H9 (cell line): ENCODE measurements around the gene KCNAB1. TPM values are rescaled to one million over a fixed set of nuclear protein-coding genes. Genes with fewer than 3 reads are reported as not detected.

Source experiments
- DNase-seq: peaks from one replicate; pipeline ENCODE4 v3.0.0-alpha.2; 2017
- H2AFZ ChIP-seq: one replicate; pipeline ENCODE4 v1.6.1; 2013; ENCODE audit warnings: mild to moderate bottlenecking, low read length, control low read depth, moderate library complexity
- H2AK5ac ChIP-seq: 2 replicates; pipeline ENCODE4 v1.6.1; 2013; ENCODE audit warnings: low read length, control low read depth, mixed read lengths; ENCODE audit not compliant: insufficient read length
- H2BK120ac ChIP-seq: one replicate; pipeline ENCODE4 v1.6.1; 2013; ENCODE audit warnings: low read depth, mild to moderate bottlenecking, low read length, control low read depth, inconsistent platforms; ENCODE audit not compliant: poor library complexity, severe bottlenecking
- H2BK12ac ChIP-seq: 2 replicates; pipeline ENCODE4 v1.6.1; 2013; ENCODE audit warnings: low read length, control low read depth, mixed read lengths, low read depth; ENCODE audit not compliant: insufficient read length
- H2BK15ac ChIP-seq: 2 replicates; pipeline ENCODE4 v1.6.1; 2013; ENCODE audit warnings: low read depth, low read length, control low read depth
- H2BK20ac ChIP-seq: one replicate; pipeline ENCODE4 v1.6.1; 2013; ENCODE audit warnings: low read depth, mild to moderate bottlenecking, low read length, control low read depth, inconsistent platforms; ENCODE audit not compliant: poor library complexity, severe bottlenecking
- H2BK5ac ChIP-seq: 2 replicates; pipeline ENCODE4 v1.6.1; 2013; ENCODE audit warnings: low read length, control low read depth, mixed read lengths; ENCODE audit not compliant: insufficient read length
- H3K14ac ChIP-seq: 2 replicates; pipeline ENCODE4 v1.6.1; 2013; ENCODE audit warnings: low read length, control low read depth; ENCODE audit not compliant: insufficient read depth
- H3K18ac ChIP-seq: 2 replicates; pipeline ENCODE4 v1.6.1; 2013; ENCODE audit warnings: low read depth, mild to moderate bottlenecking, mixed read lengths, low read length, control low read depth; ENCODE audit not compliant: insufficient read length
- H3K23ac ChIP-seq: 2 replicates; pipeline ENCODE4 v1.6.1; 2013; ENCODE audit warnings: low read length, control low read depth, mixed read lengths, low read depth; ENCODE audit not compliant: insufficient read length
- H3K23me2 ChIP-seq: 2 replicates; pipeline ENCODE4 v1.6.1; 2013; ENCODE audit warnings: low read depth, mild to moderate bottlenecking, mixed read lengths, low read length, control low read depth; ENCODE audit not compliant: insufficient read length, poor library complexity, severe bottlenecking
- H3K27ac ChIP-seq: 2 replicates; pipeline ENCODE4 v1.5.1; 2013; ENCODE audit warnings: low read length, control low read depth, mixed read lengths, low read depth; ENCODE audit not compliant: insufficient read length
- H3K27me3 ChIP-seq: 2 replicates; pipeline ENCODE4 v1.6.1; 2013; ENCODE audit warnings: low read length, control low read depth, inconsistent platforms; ENCODE audit not compliant: insufficient read depth
- H3K4ac ChIP-seq: 2 replicates; pipeline ENCODE4 v1.6.1; 2013; ENCODE audit warnings: low read depth, mild to moderate bottlenecking, control low read depth, inconsistent platforms, low read length, moderate library complexity
- H3K4me1 ChIP-seq: 2 replicates; pipeline ENCODE4 v1.6.1; 2013; ENCODE audit warnings: low read length, control low read depth, inconsistent platforms; ENCODE audit not compliant: insufficient read depth
- H3K4me2 ChIP-seq: 2 replicates; pipeline ENCODE4 v1.6.1; 2013; ENCODE audit warnings: low read length, control low read depth, mixed read lengths; ENCODE audit not compliant: insufficient read length, insufficient read depth
- H3K56ac ChIP-seq: 2 replicates; pipeline ENCODE4 v1.6.1; 2013; ENCODE audit warnings: low read depth, mild to moderate bottlenecking, mixed read lengths, low read length, control low read depth; ENCODE audit not compliant: insufficient read length
- H3K79me1 ChIP-seq: 2 replicates; pipeline ENCODE4 v1.6.1; 2013; ENCODE audit warnings: low read depth, mild to moderate bottlenecking, moderate library complexity, low read length, control low read depth, inconsistent platforms; ENCODE audit not compliant: insufficient read depth, poor library complexity, severe bottlenecking
- H3K79me2 ChIP-seq: 2 replicates; pipeline ENCODE4 v1.6.1; 2013; ENCODE audit warnings: low read length, control low read depth, inconsistent platforms; ENCODE audit not compliant: insufficient read depth
- H3K9ac ChIP-seq: 2 replicates; pipeline ENCODE4 v1.6.1; 2013; ENCODE audit warnings: low read length, control low read depth, mixed read lengths; ENCODE audit not compliant: insufficient read length; ENCODE audit errors: extremely low read depth
- H3K9me3 ChIP-seq: one replicate; pipeline ENCODE4 v1.6.1; 2013; ENCODE audit warnings: low read depth, low read length, inconsistent platforms; ENCODE audit not compliant: control insufficient read depth
- H3T11ph ChIP-seq: one replicate; pipeline ENCODE4 v1.6.1; 2013; ENCODE audit warnings: mild to moderate bottlenecking, low read length, control low read depth, inconsistent platforms
- H4K20me1 ChIP-seq: one replicate; pipeline ENCODE4 v1.6.1; 2013; ENCODE audit not compliant: control insufficient read depth, insufficient read length, insufficient read depth
- H4K5ac ChIP-seq: 2 replicates; pipeline ENCODE4 v1.6.1; 2013; ENCODE audit warnings: low read depth, mild to moderate bottlenecking, mixed read lengths, low read length, control low read depth; ENCODE audit not compliant: insufficient read length
- H4K8ac ChIP-seq: replicated peaks from 2 replicates; pipeline ENCODE4 v1.6.1; 2013; ENCODE audit warnings: low read length, control low read depth, mixed read lengths, low read depth; ENCODE audit not compliant: insufficient read length
- H4K91ac ChIP-seq: 2 replicates; pipeline ENCODE4 v1.6.1; 2013; ENCODE audit warnings: low read depth, mild to moderate bottlenecking, moderate library complexity, mixed read lengths, low read length, control low read depth; ENCODE audit not compliant: insufficient read length
- H3K27ac Mint-ChIP-seq, 3 experiments: 2 replicates in 2 of 3; 3 replicates in 1 of 3; pipeline ENCODE4 v1.8.0; 2020 to 2021; ENCODE audit warnings: mixed read lengths in 3 of 3, mild to moderate bottlenecking in 1 of 3, moderate library complexity in 1 of 3
- H3K27me3 Mint-ChIP-seq: 2 replicates; pipeline ENCODE4 v1.8.0; 2021; ENCODE audit warnings: low read depth, mild to moderate bottlenecking, moderate library complexity, mixed read lengths
- H3K36me3 Mint-ChIP-seq, 3 experiments: 2 replicates in 2 of 3; 3 replicates in 1 of 3; pipeline ENCODE4 v1.8.0; 2020 to 2021; ENCODE audit warnings: low read depth in 3 of 3, mixed read lengths in 3 of 3; ENCODE audit not compliant: insufficient read depth in 1 of 3
- H3K4me1 Mint-ChIP-seq, 2 experiments: 2 replicates each; pipeline ENCODE4 v1.8.0; 2020; ENCODE audit warnings: mixed read lengths in 2 of 2
- H3K4me3 Mint-ChIP-seq, 2 experiments: 2 replicates in 1 of 2; 3 replicates in 1 of 2; pipeline ENCODE4 v1.8.0; 2020 to 2021; ENCODE audit warnings: mild to moderate bottlenecking in 2 of 2, mixed read lengths in 2 of 2, moderate library complexity in 1 of 2
- H3K9me3 Mint-ChIP-seq, 2 experiments: 2 replicates in 1 of 2; 3 replicates in 1 of 2; pipeline ENCODE4 v1.8.0; 2020; ENCODE audit warnings: mild to moderate bottlenecking in 2 of 2, mixed read lengths in 2 of 2, moderate library complexity in 1 of 2
- CTCF ChIP-seq: fragments of 200-600 bp; sonication (generic); conservative IDR thresholded peaks from 3 replicates; pipeline ENCODE4 v1.8.0; 2021; ENCODE audit warnings: antibody characterized with exemption, mild to moderate bottlenecking
- WGBS: extraction: QIAGEN DNeasy Blood & Tissue Kit; methylation state at CpG from one replicate; pipeline ENCODE4 v1.1.7; 2013; ENCODE audit warnings: missing lambda C conversion rate, low lambda C conversion rate, mixed read lengths; ENCODE audit not compliant: insufficient read length; ENCODE audit errors: extremely low coverage; 5-methylcytosine and 5-hydroxymethylcytosine counted together
- total RNA-seq: library from RNA; stranded (reverse); gene quantifications from 2 replicates; pipeline ENCODE4 v1.2.1, GENCODE V29; 2021

Gene KCNAB1
- total RNA-seq, 1 experiment from 2014 or later = 3.7 TPM

- no peak overlapping the region for H2BK15ac ChIP-seq
- H3K4me3 Mint-ChIP-seq = no peak overlapping the region
- H2AK5ac ChIP-seq = no peak overlapping the region
- no peaks in the 10 kb centered on the region for H3K23me2 ChIP-seq
- H3K14ac ChIP-seq = no peak overlapping the region; the same call in 1 of the 2 replicates
- H3K27ac ChIP-seq = no peak overlapping the region
- H2BK5ac ChIP-seq = no peak overlapping the region
- H3K18ac ChIP-seq = no peak overlapping the region
- no peaks in the 10 kb centered on the region for H3K4me1 Mint-ChIP-seq
- H4K5ac ChIP-seq = no peak overlapping the region
- H4K20me1 ChIP-seq = no peaks in the 10 kb centered on the region
- H3K27me3 ChIP-seq = no peaks in the 10 kb centered on the region; the same call in 1 of the 2 replicates
- H3K27me3 Mint-ChIP-seq = no peaks in the 10 kb centered on the region
- no peak for TF ChIP-seq CTCF
- H3K79me2 ChIP-seq = no peaks in the 10 kb centered on the region
- no peak overlapping the region for H2BK120ac ChIP-seq
- H3K36me3 Mint-ChIP-seq = no peaks in the 10 kb centered on the region
- H3K4me2 ChIP-seq = no peak overlapping the region
- no peaks in the 10 kb centered on the region for H3K9me3 ChIP-seq
- no CpG with 5 or more reads among the region's 2 CpGs for WGBS
- no peaks in the 10 kb centered on the region for H3K79me1 ChIP-seq
- H3K9ac ChIP-seq = no peak overlapping the region
- no peak for DNase-seq
- no peak overlapping the region for H3K4ac ChIP-seq
- no peak overlapping the region for H3T11ph ChIP-seq
- no peak overlapping the region for H4K91ac ChIP-seq
- H3K9me3 Mint-ChIP-seq = no peaks in the 10 kb centered on the region; a peak in 1 of 5 replicates
- H2BK12ac ChIP-seq = no peak overlapping the region
- no peak overlapping the region for H3K56ac ChIP-seq
- H3K27ac Mint-ChIP-seq = no peak overlapping the region
- H2BK20ac ChIP-seq = no peak overlapping the region
- no peak overlapping the region for H3K23ac ChIP-seq
- no peak overlapping the region for H2AFZ ChIP-seq
- H4K8ac ChIP-seq = no peak overlapping the region
- no peaks in the 10 kb centered on the region for H3K4me1 ChIP-seq
Measured at GRCh38 chr3:156432563-156432962, 312.2 kb downstream of the KCNAB1 start.
